ENCODE data around the gene PILRB. TPM values are rescaled to one million over a fixed set of nuclear protein-coding genes. Genes with fewer than 3 reads are reported as not detected.
"Not testable (repeated sequence)": the region's sequence is repeated elsewhere in the genome, so short reads cannot be mapped to it uniquely, and the experiment has no call there.

The PILRB gene
- total and polyA plus RNA-seq, 2 experiments from 2014 or later, result 10.7 to 10.8 TPM

DNA sequence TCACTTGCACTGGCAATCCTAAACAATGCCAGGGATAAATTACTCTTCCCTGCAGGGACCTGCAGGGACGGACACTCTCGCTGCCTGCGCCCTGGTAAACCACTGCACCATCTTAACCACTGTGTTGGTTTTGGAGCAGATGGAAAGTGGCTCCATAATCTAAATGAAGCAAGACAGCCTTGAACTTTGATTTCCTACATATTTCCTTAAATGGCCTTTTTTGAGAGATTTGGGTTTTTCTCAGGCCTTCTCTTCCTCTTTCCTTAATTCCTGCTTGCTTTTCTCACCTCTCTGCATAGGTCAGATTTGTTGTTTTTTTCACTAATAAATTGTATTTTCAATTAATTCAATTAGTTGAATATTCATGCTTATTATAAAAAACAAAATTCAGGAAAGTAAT, 18.1 kb downstream of the PILRB start:
- in situ Hi-C loops (cut with MboI), result no loop called here
- Histone ChIP-seq H3K79me2 (ENCODE audit: insufficient read depth) (no peaks in the 10 kb centered on the region), H3K9ac (no peak overlapping the region)

DNA sequence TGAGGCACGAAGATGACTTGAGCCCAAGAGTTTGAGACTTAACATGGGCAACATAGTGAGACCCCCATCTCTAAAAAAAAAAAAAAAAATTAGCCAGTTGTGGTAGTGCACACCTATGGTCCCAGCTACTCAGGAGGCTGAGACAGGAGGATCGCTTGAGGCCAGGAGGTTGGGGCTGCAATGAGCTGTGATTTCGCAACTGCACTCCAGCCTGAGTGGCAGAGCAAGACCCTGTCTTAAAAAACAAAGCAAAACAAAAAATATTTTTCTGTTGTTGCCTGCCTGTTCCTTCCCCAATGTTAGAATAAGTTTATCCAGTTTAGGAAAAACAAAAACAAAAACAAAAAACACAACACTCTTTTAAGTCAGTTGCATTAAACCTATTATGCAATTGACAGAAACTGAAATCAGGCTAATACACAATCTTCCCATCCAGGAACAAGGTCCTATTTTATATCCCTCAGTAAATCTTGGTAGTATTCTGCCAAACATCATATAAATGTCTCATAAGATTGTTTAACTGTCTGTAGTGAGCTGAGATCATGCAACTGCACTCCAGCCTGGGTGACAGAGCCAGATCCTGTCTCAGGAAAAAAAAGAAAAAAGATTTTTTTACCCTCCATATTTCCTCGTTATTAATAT, 20.3 kb downstream of the PILRB start:
- TF ChIP-seq EZH2phosphoT487 (IDR thresholded peaks at IDR 0.05; ENCODE audit: insufficient read depth, low read depth), result no peak
- no peak for TF ChIP-seq EZH2 (IDR thresholded peaks at IDR 0.05; ENCODE audit: insufficient read depth, poor library complexity, severe bottlenecking)
- Histone ChIP-seq H3K36me3 (ENCODE audit: low read depth) (no peaks in the 10 kb centered on the region), H3K9me3 (ENCODE audit: low read depth) (no peaks in the 10 kb centered on the region), H4K20me1 (ENCODE audit: insufficient read depth) (no peaks in the 10 kb centered on the region), H3K4me1 (ENCODE audit: insufficient read depth) (no peaks in the 10 kb centered on the region), H3K27me3 (replicated peaks; ENCODE audit: insufficient read depth) (no peaks in the 10 kb centered on the region), H2AFZ (no peak overlapping the region), H3K27ac (no peak overlapping the region), H3F3A (ENCODE audit: insufficient read depth) (no peaks in the 10 kb centered on the region), H3K79me2 (ENCODE audit: insufficient read depth) (no peaks in the 10 kb centered on the region), H3K4me2 (ENCODE audit: unreplicated experiment) (no peak overlapping the region), H3K4me3 (no peak overlapping the region), H3K9ac (no peak overlapping the region), H3K9me2 (ENCODE audit: insufficient read depth) (no peaks in the 10 kb centered on the region)
- in situ Hi-C loops (cut with MboI), result no loop called here
- DNase-seq, result no peak
- WGBS, 2 experiments (ENCODE audit: low coverage in 1 of 2, low lambda C conversion rate in 2 of 2, missing lambda C conversion rate in 2 of 2), result 73 to 78% methylated on average over 4 of the region's 4 CpGs

More for the DNA sequence above, 18.1 kb downstream of the PILRB start:
- Histone ChIP-seq H2AFZ (no peak overlapping the region), H3F3A (ENCODE audit: insufficient read depth) (no peaks in the 10 kb centered on the region), H3K27ac (no peak overlapping the region), H3K4me3 (no peak overlapping the region), H3K36me3 (ENCODE audit: low read depth) (no peaks in the 10 kb centered on the region), H3K4me1 (ENCODE audit: insufficient read depth) (peaks cover 3% of the 10 kb centered on the region), H3K9me2 (ENCODE audit: insufficient read depth) (no peaks in the 10 kb centered on the region), H3K4me2 (ENCODE audit: unreplicated experiment) (no peak overlapping the region), H4K20me1 (ENCODE audit: insufficient read depth) (no peaks in the 10 kb centered on the region), H3K27me3 (replicated peaks; ENCODE audit: insufficient read depth) (no peaks in the 10 kb centered on the region), H3K9me3 (ENCODE audit: low read depth) (no peaks in the 10 kb centered on the region)
- no peak for DNase-seq
- no peak for TF ChIP-seq EZH2phosphoT487 (IDR thresholded peaks at IDR 0.05; ENCODE audit: insufficient read depth, low read depth)
- no peak for TF ChIP-seq EZH2 (IDR thresholded peaks at IDR 0.05; ENCODE audit: insufficient read depth, poor library complexity, severe bottlenecking)
- whole genome bisulfite sequencing, 2 experiments (ENCODE audit: low coverage in 1 of 2, low lambda C conversion rate in 2 of 2, missing lambda C conversion rate in 2 of 2), result 94 to 96% methylated on average over 3 of the region's 3 CpGs

DNA sequence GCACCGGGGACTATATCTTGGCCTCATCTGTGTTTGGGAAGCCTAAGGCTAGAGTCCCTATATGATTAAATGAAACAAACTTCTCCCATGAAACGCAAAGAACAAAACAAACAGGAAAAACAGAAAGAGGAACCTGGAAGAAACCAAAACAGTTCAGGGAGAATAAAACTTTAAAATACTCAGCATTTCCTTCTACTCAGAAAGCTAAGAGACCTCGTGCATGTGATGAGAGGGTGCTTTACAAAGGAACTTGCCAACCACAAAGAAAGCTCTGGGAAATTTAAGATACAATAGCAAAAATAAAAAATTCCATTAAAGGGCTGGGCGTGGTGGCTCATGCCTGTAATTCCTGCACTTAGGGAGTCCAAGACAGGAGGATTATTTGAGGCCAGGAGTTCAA, 22.3 kb downstream of the PILRB start:
- 68 to 69% methylated on average over 4 of the region's 4 CpGs for WGBS, 2 experiments (ENCODE audit: low coverage in 1 of 2, low lambda C conversion rate in 2 of 2, missing lambda C conversion rate in 2 of 2)
- no peak for TF ChIP-seq EZH2 (IDR thresholded peaks at IDR 0.05; ENCODE audit: insufficient read depth, poor library complexity, severe bottlenecking)
- TF ChIP-seq EZH2phosphoT487 (IDR thresholded peaks at IDR 0.05; ENCODE audit: insufficient read depth, low read depth), result no peak
- Histone ChIP-seq H3K4me1 (ENCODE audit: insufficient read depth) (no peaks in the 10 kb centered on the region), H3K4me3 (no peak overlapping the region), H3K36me3 (ENCODE audit: low read depth) (no peaks in the 10 kb centered on the region), H3K9me3 (ENCODE audit: low read depth) (no peaks in the 10 kb centered on the region), H3K79me2 (ENCODE audit: insufficient read depth) (no peaks in the 10 kb centered on the region), H3K27ac (no peak overlapping the region), H3K27me3 (replicated peaks; ENCODE audit: insufficient read depth) (no peaks in the 10 kb centered on the region), H3F3A (ENCODE audit: insufficient read depth) (no peaks in the 10 kb centered on the region), H3K4me2 (ENCODE audit: unreplicated experiment) (no peak overlapping the region), H3K9me2 (ENCODE audit: insufficient read depth) (no peaks in the 10 kb centered on the region), H2AFZ (no peak overlapping the region), H3K9ac (no peak overlapping the region), H4K20me1 (ENCODE audit: insufficient read depth) (no peaks in the 10 kb centered on the region)
- in situ Hi-C loops (cut with MboI), result no loop called here
- no peak for DNase-seq

DNA sequence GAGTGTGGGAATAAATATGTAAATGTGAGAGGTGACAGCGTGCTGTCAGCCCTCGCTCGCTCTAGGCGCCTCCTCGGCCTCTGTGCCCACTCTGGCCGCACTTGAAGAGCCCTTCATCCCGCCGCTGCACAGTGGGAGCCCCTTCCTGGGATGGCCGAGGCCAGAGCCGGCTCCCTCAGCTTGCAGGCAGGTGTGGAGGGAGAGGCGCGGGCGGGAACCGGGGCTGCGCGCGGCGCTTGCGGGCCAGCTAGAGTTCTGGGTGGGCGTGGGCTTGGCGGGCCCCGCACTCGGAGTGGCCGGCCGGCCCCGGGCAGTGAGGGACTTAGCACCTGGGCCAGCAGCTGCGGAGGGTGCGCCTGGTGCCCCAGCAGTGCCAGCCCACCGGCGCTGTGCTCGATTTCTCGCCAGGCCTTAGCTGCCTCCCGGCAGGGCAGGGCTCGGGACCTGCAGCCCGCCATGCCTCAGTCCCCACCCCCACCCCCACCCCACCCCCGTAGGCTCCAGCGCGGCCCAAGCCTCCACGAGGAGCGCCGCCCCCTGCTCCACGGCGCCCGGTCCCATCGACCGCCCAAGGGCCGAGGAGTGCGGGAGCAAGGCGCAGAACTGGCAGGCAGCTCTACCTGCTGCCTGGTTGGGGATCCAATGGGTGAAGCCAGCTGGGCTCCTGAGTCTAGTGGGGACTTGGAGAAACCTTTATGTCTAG, 23.8 kb downstream of the PILRB start:
- H3K27ac ChIP-seq; H3K9me3 ChIP-seq (ENCODE audit: low read depth); H3K4me2 ChIP-seq (ENCODE audit: unreplicated experiment); H3F3A ChIP-seq (ENCODE audit: insufficient read depth); H3K36me3 ChIP-seq (ENCODE audit: low read depth); in situ Hi-C loops (cut with MboI); DNase-seq; H3K9me2 ChIP-seq (ENCODE audit: insufficient read depth); H3K79me2 ChIP-seq (ENCODE audit: insufficient read depth); H3K27me3 ChIP-seq (replicated peaks; ENCODE audit: insufficient read depth); H3K4me1 ChIP-seq (ENCODE audit: insufficient read depth); H4K20me1 ChIP-seq (ENCODE audit: insufficient read depth); H3K9ac ChIP-seq; H3K4me3 ChIP-seq; H2AFZ ChIP-seq: not testable (repeated sequence)
- WGBS, 2 experiments (ENCODE audit: low coverage in 1 of 2, low lambda C conversion rate in 2 of 2, missing lambda C conversion rate in 2 of 2), result 84 to 88% methylated on average over 35 to 42 of the region's 49 CpGs

DNA sequence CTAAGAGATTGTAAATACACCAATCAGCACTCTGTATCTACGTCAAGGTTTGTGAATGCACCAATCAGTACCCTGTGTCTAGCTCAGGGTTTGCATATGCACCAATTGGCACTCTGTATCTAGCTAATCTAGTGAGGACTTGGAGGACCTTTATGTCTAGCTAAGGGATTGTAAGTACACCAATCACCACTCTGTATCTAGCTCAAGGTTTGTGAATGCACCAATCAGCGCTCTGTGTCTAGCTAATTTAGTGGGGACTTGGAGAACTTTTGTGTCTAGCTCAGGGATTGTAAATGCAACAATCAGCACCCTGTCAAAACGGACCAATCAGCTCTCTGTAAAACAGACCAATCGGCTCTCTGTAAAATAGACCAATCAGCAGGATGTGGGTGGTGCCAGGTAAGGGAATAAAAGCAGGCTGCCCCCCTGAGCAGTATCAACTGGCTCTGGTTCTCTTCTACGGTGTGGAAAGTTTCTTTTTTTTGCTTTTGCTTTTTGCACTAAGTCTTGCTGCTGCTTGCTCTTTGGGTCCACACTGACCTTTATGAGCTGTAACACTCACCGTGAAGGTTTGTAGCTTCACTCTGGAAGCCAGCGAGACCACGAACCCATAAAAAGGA, 24.4 kb downstream of the PILRB start:
- H3K9me2 ChIP-seq (ENCODE audit: insufficient read depth); H3K4me1 ChIP-seq (ENCODE audit: insufficient read depth); H3K27ac ChIP-seq; in situ Hi-C loops (cut with MboI); H3K9me3 ChIP-seq (ENCODE audit: low read depth); DNase-seq; H3K9ac ChIP-seq; H3K4me2 ChIP-seq (ENCODE audit: unreplicated experiment); H3K36me3 ChIP-seq (ENCODE audit: low read depth); H4K20me1 ChIP-seq (ENCODE audit: insufficient read depth); H2AFZ ChIP-seq; H3K27me3 ChIP-seq (replicated peaks; ENCODE audit: insufficient read depth); H3K4me3 ChIP-seq; H3K79me2 ChIP-seq (ENCODE audit: insufficient read depth); H3F3A ChIP-seq (ENCODE audit: insufficient read depth): not testable (repeated sequence)
- WGBS, 2 experiments (ENCODE audit: low coverage in 1 of 2, low lambda C conversion rate in 2 of 2, missing lambda C conversion rate in 2 of 2), result 70 to 71% methylated on average over 8 of the region's 8 CpGs
